Stimulated activated CD8-positive, alpha-beta memory T cell treated with anti-CD3 and anti-CD28 coated beads, Interleukin-4, amount 100 ng/mL, for 4 hours (primary cell): ENCODE measurements around the gene ASTN2.
"Not testable (repeated sequence)": the region's sequence is repeated elsewhere in the genome, so short reads cannot be mapped to it uniquely, and the experiment has no call there.

ENCODE experiments used
- DNase-seq, 2 donors: peaks; one replicate each; pipeline ENCODE4 v3.0.0-alpha.2; 2020; ENCODE audit warnings: low read depth in 2 of 2, low spot score in 1 of 2

The ASTN2 gene

DNA sequence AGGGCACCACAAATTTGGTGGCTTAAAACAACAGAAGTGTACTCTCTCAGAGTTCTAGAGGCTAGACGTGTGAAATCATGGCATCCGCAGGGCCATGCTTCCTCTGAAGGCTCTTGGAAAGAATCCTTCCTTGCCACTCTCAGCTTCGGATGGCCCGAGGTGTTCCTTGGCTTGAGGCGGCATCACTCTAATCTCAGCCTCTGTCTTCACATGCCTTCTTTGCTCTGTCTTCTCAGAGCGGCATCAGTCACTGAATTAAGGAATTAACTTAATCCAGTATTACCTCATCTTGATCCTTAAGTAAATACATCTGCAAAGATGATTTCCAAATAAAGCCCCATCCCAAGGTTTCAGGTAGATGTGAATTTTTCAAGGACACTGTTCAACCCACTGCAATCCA, 938.9 kb downstream of the ASTN2 start:
- DNase-seq, result no peak

DNA sequence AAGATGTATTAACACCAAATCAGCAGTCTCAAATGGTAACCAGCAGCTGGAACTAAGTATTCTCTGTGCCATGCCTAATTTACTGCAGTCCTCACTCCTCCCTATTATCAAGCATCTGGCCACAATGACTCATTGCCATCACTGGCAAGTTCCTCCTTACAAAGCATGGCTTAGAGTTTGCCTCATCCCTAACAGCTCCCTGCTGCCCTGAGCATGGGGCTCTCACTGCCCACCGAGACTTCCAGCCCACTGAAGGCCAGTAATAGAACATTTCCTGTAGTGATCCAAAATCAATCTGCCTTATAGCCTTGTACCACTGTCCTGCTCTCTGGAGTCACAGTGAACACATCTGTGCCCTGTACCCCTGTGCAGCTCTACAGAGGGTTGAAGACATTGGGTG, 939.7 kb downstream of the ASTN2 start:
- no peak for DNase-seq

DNA sequence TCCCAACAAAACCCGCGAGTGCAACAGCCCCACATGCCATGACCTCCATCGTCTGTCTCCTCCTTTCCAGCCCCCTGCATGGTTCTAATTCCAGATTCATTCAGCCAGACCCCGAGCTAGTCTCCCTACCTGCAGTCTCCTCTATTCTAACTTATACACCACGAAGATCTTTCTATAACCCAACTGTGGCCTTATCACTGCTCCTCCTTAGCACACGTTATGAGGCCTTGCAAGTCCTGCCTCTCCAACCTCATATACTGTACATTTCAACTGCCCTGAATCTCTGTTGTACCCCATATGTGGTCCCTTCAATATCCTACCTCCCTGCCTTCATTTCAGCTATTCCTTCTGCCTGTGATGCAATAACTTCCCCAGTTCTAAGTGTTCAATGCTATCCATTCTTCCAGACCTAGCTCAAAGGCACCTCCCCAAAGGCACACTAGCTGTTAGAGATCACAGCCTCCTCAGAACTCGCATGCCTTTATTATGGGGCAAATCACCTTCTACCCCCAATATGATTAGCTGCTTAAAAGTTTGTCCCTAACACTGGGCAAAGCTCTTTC, 942.8 kb downstream of the ASTN2 start:
- DNase-seq, result no peak

DNA sequence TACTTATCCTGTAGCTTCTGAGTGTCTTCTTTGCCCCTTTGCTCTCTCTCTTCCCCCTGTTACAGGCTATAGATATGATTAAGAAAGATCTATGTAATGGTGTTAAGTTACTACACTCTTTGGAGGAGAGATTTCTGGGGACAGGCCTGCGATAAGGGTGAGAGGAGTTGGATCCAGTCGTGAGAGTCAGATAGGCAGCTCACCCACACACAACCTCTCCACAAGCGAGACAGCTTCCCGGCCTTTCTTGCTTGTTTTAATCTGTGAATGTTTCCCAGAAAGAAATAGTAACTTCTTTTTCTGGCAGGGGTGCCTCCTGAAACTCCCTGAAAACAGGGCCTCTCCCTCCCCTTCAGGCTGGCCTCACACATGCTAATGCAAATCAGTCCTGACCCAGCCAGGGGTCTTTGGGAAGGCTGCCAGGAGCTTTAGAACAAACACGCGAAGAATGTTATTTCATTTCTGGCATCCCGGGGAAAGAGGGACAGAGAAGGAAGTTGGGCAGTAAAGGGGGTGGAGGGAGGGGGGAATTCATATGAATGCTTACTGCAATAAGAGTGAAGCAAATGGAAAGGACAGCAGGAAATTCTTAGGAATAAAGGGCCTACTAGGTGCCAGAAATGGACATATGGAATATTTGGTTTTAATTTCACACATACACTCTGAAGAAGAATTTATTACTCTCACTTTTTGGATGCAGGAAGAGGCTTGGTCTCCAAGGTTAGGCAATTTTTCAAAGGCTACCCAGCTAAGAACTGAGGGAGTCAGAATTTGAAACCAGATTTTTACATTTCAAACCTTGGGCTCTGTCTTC, 943.6 kb downstream of the ASTN2 start:
- DNase-seq, result no peak

DNA sequence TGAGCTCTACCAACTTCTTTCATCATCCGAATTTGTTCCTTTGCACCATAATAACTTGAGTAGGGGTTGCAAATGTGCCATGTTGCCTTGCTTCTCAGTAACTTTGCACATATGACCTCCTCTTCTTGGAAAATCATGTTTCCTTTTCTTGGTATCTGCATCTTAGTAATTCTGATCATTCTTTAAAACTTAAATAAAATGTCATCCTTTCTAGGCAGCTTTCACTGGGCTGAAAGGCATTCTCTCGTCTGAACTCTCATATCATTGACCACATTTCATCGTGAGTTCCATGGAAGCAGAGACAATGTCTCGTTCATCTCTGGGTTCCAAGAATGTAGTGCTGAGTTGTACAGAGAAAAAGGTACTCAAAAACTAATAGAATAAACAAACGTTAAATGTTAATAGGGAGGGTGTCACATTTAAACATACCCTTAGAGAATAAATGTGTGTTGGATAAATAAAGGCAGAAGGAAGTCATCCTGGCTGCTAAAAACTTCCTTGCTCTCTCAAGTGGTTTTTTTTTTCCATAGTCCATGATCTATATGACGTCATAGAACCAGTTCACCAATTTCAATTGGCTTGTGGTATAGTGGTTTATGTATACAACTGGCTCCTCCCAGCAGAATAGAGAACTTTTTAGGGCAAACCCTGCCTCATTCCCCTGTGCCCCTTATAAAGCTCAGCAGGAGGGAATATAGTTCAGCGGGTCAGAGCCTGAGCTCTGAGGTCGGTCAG, 945.9 kb downstream of the ASTN2 start:
- DNase-seq, result no peak

DNA sequence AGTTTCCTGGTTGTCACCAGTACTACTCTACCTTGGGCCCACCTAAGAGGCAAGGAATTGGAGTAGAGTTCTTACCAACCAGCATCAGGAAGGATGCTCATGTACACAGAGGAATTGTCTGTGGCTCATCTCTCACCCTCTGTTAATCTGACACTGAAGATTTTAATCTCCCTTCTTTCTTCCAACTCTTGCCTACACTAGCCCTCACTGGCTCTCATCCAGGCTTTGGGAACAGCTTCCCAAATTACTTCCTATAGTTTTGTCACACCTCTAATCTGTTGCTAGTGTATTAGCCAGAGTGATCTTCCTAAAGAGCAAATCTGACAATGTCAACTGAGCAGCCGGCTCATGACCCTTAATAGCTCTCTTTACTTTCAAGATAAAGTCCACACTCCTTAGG, 946.5 kb downstream of the ASTN2 start:
- DNase-seq, result no peak

DNA sequence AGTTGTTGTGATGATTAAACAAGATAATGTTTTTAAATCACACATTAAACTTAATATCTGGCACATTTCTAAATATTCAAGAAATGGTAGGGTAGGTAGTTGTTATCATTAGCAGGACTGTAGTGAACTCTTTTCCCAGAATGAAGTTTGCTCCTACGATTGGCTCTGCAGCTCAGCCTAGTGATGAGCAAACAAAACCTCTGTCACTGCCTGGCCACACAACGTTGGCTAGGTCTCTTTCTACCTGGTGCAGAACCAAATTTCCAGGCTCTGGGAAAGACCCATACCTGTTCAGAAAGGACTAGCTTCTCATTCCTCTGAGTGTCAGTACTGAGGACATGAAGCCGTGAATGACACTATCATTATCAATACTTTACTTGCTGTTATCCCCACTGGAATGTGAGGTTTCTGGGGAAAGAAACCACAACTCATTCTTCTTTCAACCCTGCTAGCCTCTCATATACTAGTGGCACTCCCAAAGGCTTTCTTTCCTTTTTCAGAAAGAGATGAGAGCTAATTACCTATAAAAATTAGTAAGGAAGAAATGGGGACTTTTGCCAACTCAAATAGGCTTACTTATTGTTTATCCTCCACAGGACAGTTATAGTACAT, 947.0 kb downstream of the ASTN2 start:
- no peak for DNase-seq

DNA sequence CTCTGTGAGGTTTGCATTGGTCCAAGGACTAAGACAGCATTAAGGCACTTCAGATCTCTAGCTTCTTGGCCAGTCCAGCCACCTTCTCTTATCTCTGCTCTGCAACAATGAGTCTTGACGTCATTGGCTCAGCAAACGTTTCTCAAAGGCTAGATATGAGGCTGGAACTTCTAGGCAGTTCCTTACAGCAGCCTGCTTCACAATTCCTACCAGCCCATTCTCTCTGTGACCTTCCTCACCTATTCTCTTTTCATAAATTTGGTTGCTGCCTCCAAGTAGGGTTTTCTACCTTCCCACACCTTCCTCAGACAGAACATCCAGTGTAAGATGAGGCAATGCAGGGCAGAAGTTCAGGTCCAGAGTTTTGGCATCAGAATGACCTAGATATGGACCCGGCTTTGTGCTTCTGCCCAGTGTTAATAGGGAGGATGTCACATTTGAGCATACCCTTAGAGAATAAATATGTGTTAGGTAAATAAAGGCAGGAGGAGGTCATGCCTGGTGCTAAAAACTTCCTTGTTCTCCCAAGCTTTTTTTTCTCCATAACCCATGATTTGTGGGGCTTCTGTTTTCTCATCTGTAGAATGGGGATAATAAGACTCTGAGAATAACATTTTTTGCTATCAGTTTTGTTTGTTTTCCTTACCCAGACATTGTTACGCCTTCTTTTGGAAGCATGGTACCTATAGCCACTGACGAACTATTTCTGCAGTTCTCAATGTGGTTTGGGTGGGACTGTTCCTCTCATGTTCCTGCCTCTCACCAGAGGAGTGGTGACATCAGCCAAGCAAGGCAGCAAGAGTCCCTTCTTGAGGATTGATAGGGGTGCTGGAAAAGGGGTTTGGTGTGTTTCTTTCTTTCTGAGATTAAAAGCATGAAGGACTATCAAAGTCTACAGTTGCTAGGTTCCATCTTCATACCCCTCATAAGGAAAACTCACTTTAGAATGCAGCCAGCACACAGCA, 948.3 kb downstream of the ASTN2 start:
- DNase-seq, result no peak

DNA sequence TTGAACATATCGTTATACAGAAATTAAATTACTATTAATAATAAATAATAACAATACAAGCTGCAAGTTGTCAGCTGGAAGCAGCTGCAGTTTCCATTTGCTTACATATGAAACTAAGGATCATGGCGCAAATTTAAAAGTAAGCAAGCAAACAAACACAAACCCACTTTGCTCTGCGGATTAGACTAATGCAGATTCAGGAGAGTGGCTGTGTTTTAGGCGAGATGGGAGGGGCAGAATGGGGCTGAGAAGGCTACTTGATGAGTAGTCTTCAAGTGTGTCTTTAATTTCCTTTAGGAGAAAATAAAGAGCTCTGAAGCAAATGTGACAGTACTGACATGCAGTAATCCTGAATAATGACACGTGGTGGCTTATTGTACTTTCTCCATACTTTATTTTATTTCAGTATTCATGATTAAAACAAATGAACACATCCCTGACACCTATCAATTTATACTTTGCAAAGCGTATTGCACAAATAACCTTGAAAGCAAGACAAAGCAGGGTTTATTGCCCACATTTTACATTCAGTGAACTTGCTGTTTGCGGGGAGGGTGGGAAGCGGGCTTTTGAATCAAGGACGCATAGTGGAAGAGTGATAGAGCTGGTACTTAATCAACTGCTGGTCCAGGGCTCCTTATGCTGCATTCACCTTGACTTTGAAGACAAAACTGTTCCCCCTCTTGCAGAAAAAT, 949.1 kb downstream of the ASTN2 start:
- DNase-seq, result no peak

DNA sequence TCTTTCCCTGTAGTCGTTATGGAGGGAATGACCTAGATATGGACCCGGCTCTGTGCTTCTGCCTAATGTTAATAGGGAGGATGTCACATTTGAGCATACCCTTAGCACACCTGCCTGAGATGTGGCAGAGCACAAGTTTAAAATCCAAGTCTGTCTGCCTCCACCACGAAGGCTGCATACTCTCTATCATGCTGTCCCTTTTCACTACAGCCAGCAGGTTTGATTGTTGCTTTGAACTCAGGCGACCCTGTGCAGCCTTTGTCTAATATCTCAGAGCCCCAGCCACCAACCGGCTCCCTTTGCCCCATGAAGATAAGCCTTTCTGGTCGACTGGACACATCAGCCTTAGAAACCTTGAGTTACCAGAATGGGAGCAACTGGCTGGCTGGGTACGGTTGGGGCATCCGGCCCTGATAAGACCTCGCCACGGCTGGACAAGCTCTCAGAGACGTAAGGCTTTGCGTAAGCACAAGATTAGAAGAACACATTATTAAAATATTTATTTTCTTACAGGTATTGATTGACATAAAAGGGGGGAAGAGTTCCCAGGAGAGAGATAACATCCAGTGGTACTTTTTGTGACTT, 949.8 kb downstream of the ASTN2 start:
- DNase-seq, result no peak

DNA sequence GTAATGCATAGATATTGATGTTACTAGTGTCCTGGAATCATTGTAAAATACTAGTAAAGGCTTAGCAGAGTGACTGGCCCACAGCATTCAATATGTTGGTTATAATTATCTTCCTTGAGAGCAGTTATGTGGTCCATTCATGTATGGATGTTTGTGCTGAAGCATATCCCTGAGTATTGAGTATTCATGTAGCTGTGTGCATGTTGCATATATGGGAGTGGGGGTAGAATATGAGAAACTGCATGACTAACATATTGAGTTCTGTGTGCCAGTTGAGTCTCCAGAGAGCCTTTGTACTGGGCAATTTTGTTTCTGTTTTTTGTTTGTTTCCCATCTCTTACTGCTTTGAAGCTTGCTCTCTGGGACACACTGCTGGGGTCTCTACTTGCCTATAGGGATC, 950.4 kb downstream of the ASTN2 start:
- DNase-seq, result no peak

DNA sequence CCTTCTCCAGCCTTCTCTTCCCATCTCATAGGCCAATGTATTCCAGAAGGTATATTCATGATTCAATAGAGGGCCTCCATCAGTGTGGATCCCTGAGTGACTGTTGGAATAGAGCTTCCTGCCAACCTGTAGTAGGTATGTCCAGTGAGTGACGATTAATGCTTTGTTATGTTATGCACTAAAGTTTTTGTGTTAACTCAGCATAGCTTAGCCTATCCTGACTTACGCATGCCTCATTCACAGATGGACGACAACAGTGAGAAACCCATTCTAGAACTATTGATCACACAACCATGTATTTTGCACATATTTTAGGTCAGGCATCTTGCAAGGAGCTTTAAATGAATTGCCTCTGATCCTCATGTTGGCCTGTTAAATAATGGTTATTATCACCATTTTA, 953.2 kb downstream of the ASTN2 start:
- DNase-seq, result no peak

DNA sequence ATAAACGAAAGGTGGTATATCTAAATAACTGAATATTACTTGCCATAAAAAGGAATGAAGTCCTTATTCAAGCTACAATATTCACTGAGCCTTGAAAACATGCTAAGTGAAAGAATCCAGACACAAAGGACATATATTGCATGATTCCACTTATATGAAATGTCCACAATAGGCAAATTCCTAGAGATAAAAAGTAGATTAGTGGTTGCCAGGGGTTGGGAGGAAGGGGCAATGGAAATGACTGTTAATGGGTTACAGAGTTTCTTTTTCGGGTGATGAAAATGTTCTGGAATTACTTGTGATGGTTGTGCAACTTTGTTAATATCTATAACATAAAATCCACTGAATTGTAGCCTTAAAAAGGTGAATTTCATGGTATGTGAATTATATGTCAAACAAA, 954.8 kb downstream of the ASTN2 start:
- DNase-seq, result no peak

DNA sequence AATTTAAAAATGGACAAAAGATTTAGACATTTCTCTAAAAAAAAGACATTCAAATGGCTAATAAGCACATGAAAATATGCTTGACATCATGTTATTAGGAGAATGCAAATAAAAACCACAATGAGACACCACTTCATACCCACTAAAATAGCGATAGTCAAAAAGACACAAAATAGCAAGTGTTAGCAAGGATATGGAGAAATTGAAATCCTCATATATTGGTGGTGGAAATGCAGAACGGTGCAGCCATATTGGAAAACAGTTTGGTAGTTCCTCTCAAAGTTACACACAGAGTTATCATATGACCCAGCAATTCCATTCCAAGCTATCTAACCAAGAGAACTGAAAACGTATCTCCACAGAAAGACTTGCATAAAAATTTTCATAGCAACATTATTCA, 955.3 kb downstream of the ASTN2 start:
- no peak for DNase-seq

DNA sequence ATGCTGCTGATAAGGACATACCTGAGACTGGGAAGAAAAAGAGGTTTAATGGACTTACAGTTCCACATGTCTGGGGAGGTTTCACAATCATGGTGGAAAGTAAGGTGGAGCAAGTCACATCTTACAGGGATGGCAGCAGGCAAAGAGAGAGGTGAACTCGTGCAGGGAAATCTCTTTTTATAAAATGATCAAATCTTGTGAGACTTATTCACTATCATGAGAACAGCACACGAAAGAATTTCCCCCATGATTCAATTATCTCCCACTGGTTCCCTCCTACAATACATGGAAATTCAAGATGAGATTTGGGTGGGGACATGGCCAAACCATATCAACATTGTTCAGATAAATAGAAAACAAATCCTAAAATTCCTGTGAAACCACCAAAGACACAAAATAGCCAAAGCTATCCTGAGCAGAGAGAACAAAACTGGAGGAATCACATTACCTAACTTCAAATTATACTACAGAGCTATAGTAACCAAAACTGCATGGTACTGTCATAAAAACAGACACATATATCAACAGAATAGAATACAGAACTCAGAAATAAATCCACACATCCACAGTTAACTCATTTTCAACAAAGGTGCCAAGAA, 958.3 kb downstream of the ASTN2 start:
- DNase-seq, result no peak

DNA sequence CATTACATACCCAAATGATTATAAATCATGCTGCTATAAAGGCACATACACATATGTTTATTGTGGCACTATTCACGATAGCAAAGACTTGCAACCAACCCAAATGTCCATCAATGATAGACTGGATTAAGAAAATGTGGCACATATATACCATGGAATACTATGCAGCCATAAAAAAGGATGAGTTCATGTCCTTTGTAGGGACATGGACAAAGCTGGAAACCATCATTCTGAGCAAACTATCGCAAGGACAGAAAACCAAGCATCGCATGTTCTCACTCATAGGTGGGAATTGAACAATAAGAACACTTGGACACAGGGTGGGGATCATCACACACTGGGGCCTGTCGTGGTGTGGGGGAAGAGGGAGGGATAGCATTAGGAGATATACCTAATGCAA, 960.3 kb downstream of the ASTN2 start:
- DNase-seq, result not testable (repeated sequence)

DNA sequence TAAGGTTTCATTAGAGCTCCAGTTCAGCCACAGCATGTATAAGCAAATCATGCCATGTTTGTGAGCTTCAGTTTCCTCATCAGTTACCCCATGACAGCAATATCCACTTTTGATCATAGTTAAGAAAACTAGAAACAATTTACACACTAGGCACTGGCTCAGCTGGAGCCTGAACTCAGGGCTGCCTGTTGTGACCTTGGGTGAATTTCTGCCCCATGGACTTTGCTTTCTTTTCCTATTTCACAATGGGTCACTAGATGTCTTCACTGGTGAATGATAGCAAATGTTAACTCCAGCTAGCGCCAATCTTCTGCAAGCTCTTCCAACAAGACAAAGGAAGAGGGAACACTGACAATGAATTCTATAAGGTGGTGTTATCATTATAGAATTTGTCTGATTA, 961.1 kb downstream of the ASTN2 start:
- DNase-seq, result no peak

DNA sequence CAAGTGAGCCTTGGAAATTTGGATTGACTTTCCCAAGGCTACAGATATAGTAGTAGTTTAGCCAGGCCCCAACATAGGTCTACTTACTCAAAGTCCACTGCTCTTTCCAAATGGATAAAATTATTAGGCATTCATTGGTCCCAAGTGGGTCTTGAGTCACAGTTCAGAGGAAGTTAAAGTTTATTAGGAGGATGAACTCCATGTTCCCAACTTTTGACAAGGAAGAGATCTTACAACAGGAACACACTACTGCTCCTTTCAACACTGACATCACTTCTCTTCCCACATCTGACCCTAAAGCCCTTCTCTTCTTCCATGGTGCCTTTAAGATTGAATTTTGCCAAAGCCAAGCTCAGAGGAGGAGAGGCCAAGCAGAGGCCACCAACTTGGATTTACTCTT, 962.2 kb downstream of the ASTN2 start:
- no peak for DNase-seq

DNA sequence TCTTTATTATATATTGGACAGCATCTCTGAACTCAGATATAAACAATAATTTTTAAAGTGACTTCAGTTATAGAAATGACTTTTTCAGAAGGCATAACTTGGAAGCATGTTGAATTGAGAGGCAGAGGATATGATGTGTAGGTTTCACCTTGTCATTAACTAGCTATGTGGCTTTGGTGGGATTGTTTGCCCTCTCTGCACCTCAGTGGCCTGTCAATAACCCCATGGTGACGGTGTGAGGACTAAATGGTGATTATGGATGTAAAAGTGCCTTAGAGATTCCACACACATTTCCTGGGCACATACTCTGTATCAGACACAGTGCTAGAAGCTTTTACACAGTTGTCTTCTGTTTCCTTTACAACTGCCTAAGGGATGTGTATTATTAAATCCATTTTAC, 962.6 kb downstream of the ASTN2 start:
- no peak for DNase-seq
